H4 (cell line): ENCODE data around the gene MRPL45. TPM values are rescaled to one million over a fixed set of nuclear protein-coding genes. Genes with fewer than 3 reads are reported as not detected.
A peak's percentile ranks its signal among the peaks of the same experiment; 100 is the strongest.

ENCODE experiments used
- DNase-seq: peaks from one replicate; pipeline ENCODE4 v3.0.0-alpha.2; 2015; ENCODE audit warnings: low spot score
- total RNA-seq: library from RNA; depleted of rRNA; stranded (reverse); fragments of >200 nt; shearing (Covaris generic); gene quantifications from 2 replicates; pipeline ENCODE4 v1.2.3, GENCODE V29; 2014; rRNA removed

The MRPL45 gene
- total RNA-seq, 1 experiment from 2014 or later, result 59.2 TPM

DNA sequence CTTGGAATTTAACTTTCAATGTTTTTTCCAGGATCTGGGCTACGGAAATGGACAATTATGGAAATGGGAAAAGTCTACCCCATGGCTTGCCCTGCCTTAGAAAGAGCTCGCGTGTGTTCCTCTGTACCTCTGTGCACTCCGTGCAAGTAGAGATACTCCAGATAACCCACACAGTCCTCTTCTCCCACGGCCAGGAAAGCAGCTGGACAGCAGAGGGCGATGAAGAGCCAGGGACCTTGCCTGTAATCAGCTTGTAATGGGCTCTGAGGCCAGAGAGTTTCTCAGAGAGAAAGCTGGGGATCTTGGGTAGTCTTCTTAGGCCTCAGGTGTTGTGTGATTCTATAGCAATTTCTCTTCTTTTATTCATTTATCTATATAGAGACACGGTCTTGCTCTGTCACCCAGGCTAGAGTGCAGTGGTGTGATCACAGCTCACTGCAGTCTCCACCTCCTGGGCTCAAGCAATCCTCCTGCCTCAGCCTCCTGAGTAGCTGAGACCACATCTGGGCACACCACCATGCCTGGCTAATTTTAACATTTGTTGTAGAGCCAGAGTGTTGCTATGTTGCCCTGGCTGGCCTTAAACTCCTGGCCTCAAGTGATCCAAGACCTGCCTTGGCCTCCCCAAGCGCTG, 52.2 kb downstream of the MRPL45 start:
- DNase-seq, result peak; percentile 74

DNA sequence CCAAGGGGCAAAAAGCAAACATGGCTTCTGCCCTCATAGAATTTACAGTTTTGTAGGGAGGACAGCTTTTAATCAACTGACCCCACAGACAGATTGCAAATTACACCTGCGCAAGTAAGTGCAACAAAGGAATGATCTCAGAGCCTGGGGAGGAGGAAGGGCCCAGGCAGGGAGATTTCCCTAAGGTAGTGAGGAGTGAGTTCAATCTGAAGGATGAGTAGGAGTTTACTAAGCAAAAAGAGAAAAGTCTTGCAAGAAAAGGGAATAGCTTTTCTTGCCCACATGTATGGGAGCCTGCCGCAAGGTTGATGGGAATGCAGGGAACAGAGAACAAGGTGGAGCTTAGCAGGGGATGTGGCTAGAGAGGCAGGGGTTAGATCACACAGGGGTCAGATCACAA, 53.1 kb downstream of the MRPL45 start:
- DNase-seq, result no peak

DNA sequence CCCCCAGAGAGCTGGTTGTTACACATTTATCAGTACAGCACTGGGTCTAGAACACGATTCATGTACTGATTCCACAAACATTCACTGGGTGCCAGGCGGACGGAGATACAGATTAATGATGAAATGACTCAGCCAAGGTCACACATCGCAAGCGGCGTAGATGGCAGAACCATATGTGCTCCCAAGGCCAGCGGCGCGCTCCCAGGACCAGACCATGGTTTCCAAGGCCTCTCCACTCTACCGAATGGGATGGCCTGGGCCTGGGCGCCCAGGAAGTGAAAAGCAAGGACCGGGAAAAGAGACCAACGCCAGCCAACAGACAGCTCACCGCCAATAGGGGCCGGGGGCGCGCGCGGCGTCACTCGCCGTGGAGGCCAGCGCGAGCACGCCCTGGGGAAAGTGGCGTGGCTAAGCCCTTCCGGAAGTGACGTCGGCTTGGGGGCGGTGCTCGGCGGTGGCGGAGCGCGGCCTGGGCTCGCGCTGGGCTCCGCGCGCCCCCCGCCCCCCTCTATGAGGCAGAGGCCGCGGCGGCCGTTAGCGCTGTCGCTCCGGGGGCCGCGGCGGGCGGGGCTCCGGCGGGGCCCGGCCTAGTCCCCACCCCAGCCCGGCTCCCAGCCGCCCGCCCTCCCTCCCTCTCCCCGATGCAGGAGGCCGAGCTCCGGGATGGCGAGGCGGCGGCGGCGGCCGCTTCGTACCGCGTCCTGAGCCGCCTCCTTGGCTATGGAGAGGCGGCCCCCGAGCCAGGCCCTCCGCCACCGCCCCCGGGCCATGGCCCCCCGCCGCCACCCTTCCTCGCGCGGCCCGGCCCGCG, 54.6 kb downstream of the MRPL45 start, which contains the start of gene SOCS7:
Gene SOCS7, plus strand, starts transcription at position 433 of the 811 bp plus-strand sequence. Its CDS starts 209 bp downstream, at position 642.
- DNase-seq, result peak; percentile 86

DNA sequence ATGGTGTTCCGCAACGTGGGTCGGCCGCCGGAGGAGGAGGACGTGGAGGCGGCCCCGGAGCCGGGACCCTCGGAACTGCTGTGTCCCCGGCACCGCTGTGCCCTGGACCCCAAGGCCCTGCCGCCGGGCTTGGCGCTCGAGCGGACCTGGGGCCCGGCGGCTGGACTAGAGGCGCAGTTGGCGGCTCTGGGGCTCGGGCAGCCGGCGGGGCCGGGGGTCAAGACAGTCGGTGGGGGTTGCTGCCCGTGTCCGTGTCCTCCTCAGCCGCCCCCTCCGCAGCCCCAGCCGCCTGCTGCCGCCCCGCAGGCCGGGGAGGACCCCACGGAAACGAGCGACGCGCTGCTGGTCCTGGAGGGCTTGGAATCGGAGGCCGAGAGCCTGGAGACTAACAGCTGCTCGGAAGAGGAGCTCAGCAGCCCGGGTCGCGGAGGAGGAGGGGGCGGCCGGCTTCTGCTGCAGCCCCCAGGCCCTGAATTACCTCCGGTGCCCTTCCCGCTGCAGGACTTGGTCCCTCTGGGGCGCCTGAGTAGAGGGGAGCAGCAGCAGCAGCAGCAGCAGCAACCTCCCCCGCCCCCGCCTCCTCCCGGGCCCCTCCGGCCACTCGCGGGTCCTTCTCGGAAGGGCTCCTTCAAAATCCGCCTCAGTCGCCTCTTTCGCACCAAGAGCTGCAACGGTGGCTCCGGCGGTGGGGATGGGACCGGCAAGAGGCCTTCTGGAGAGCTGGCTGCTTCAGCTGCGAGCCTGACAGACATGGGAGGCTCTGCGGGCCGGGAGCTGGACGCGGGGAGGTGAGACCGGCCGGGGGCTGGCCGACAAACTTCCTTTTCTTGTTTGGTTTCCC, 55.5 kb downstream of the MRPL45 start:
- no peak for DNase-seq

DNA sequence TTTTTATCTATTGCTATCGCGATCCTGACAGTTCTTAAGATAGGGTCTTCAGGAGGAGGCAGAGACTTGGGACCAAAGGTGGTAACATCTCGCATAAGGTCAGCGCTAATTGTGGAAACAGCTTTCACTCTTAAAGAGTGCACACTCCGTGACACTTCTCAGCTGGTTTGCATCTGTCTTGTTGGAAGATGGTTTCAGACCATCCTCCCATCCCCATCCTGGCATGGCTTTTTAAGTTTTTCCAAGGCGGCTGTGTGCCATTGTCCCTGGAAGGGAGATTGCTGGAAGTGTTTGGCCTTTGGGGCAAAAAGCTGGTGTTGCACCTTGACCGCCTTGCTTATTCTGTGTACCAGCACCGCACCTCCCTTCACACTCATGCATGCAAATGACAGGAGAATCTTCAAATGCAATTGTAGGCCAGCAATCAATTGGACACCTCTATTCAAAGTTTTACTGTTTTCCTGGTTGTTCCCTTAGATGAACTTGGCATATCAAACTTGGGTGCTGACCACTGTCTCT, 56.2 kb downstream of the MRPL45 start:
- no peak for DNase-seq

DNA sequence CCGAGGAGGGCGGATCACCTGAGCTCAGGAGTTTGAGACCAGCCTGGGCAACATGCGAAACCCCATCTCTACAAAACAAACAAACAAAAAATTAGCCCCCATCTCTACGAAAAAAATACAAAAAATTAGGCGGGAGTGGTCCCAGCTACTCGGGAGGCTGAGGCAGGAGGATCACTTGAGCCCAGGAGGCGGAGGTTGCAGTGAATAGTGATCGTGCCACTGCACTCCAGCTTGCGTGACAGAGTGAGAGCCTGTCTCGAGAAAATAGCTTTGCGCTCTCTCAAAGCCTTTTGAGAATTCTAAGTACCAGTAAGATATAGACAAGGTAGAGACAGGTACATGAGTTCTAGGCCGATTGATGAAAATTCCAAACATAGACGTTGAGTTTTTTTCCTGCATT, 56.7 kb downstream of the MRPL45 start:
- no peak for DNase-seq

DNA sequence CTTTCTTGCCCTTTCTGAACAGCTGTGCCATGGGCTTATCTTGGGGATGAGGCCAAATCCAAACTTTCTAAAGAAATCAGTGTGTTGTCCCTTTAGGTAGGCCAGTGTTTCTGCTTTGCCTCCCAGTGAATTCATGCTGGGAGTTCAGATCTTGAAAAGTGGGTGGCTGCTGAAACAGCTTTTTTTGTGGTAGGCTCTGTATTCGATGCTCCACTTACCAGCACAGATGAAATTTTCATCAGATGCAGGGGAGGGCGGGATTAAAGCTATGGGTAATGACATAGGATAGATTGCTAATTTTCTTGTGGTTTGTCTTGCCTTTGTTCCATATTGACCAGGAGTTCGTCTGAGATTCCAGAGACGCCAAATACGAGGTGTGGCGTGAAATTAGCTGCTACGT, 57.5 kb downstream of the MRPL45 start:
- no peak for DNase-seq

DNA sequence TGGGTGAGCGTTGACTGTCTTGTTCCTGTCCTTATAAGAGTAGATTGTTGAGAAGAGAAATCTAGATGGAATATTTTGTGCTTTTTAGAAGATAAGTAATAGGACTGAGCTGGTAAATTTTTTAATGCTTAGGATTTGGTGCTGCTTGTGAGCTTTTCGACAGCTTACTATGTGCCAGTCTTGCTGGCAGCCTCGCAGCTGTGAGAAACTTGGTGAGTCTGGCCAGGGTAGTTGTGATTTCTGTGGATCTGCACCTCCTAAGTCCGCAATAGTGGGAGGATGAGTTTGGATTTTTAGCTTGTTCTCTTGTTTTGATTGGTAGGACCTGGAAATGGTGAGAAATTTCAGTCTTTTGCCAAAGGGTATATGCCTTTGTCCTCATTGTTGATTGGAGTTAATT, 58.3 kb downstream of the MRPL45 start:
- no peak for DNase-seq

DNA sequence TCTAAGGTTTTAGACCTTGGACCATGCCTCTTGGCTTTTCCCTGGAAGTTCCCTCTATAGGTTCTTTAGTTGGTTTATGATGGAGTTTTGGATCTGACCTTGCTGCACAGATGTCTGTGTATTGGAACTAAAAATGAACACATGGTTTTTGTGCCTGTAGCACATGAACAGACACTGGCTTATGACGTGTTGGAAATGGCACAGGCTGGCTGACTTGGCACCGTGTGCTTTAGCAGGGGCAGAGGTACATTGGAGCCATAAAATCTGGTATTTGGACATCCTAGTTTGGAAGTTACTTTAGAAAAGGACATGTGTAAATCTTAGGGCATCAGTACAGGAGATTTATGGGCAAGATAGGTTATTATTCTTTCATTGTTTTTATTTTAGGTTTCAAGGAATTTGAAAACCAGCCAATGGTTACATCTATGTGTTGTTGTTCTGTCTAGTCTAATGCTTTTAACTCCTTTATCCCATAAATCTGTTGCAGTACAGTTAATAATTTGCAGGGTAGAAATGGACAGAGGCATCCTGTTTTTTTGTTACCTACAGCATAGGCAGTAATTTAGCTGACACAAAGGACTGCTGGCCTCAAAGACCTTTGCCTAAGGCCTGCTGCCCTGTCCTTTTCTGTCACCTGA, 60.6 kb downstream of the MRPL45 start:
- DNase-seq, result no peak

DNA sequence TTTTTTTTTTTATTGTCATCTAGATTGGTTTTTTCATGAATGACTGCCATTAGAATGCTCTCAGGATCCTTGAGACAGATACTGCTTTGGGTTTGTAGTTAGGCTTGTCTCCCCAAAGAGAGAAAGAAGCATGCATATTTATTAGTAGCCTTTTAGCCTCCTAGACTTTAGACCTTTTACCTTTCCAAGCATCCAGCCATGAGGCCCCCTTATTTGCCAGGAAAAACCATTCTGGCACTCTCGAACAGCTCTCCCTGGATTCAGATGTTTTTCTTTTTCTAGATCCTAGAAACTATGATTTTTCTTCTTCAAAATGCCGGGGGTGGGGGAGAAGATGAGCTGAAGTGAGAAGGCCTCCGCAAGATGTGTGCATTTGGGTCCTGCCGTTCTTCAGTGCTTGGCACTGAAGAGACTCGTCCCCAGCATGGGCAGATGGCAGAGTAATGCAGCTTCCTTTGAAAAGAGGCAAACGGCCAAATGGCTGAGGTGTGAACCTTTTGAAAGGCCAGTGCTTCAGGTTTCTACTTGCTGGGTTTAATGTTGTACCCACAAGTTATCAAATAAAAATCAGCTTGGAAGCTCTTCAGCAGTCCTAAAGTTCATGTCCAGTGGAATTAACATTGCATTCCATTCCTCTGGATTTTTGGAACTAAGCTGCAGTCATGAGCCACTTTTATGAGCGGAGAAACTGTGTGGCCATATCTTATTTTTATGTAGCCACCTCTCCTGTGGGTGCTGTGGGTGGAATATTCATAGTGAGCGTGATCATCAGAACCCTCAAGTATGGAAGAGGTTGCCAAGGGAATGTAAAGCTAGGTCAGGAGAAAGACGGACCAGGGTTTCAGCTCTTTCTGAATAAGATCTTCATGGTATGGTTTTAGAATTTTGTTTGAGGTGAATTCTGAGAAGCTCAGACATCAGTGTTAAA, 61.9 kb downstream of the MRPL45 start:
- DNase-seq, result no peak

DNA sequence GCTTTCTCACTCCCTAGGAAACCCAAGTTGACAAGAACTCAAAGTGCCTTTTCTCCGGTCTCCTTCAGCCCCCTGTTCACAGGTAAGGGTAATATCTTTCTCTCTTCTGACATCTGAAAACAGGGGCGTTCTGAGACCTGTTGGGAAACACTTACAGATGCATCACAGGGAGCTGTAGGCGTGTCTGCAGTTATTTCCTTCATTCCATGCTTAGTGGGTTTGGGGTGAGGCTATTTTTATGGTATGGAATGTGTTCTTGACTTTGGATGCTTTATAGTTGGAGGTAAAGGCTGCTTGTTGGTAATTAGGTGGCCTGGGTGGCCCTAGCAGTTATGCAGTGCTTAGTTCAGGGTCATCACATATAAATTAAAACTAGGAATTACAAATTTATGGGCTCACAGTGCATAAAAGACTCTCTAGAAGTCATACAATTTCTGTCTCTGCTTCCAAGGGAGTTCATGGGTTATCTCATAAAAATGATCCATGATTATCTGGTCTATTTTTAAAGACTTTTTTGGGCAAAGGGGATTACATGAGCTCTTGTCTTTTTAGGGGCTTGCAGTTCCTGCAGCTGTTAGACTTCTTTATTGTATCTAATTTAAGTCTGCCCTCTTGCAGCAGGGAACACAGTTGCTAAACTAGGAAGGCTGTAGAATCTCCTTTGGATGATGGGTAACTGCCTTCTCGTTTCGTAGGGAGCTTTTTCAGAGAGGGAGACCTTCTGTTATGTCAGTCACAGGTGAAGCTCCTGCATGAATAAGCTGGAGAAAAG, 64.9 kb downstream of the MRPL45 start:
- no peak for DNase-seq

DNA sequence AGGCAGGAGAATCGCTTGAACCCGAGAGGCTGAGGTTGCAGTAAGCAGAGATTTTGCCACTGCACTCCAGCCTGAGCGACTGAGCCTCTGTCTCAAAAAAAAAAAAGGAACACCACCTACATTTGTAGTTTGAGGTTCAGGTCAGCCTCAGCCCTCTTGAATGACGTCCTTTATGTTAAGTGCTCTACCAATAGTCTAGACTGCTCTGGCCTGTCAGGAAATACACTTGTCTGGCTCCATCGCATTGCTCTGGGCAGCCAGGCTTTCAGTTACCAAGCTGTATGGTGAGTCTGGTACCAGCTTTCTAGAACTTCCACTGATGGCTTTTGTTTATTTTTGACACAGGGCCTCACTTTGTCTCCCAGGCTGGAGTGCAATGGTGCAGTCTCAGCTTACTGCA, 66.0 kb downstream of the MRPL45 start:
- no peak for DNase-seq

DNA sequence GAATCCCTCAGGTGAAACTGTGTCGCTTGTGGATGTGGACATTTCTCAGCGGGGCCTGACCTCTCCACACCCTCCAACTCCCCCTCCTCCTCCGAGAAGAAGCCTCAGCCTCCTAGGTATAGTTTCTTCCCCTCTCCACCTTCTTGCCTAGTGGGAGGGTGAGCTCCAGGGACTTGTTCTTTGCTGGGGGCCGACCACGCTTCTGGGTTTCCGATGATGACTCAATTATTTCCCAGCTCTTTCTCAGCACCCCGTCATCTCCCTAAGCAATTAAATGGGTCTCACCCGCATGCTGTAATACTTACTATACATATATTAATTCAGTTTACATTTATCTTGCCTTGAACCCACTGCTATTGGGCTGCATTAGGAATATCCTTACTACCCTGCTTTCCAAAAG, 67.8 kb downstream of the MRPL45 start:
- DNase-seq, result no peak

DNA sequence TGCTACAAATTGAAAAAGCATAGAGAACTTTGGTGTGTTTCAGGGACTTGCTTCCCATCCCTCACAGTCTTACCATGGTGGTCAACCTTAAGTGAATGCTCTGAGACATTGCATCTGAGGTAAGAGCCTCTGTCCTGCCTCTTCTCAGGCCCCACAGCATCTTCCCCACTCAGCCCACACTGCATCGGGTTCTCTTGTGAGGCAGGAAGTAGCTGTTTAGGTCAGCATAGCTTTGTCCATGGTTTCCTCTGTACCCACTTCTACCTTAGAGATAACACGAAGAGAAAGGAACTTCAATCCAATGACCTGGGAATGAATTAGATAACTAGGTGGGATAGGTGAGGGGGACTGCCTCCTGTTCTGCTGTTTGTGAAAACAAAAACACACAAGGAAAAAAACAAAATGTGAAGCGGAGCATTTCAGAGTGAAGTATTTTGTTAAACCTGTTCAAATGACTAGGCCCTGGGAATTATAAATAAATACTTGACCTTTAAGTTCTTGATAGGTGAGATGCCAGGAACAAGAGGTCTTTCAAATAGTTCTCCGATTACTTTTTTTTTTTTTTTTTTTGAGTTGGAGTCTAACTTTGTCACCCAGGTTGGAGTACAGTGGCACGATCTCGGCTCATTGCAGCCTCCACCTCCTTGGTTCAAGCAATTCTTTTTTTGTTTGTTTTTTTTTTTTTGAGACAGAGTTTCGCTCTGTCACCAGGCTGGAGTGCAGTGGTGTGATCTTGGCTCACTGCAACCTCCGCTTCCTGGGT, 72.3 kb downstream of the MRPL45 start:
- DNase-seq, result no peak

Other genes starting within 250 kb of the MRPL45 start
- gene TBC1D3C, start 228.5 kb upstream of the MRPL45 start, total RNA-seq, result not detected in 2 replicates
- gene TBC1D3E, start 169.2 kb upstream of the MRPL45 start, total RNA-seq, result not detected in 2 replicates
- gene TBC1D3, start 104.6 kb upstream of the MRPL45 start, total RNA-seq, result not detected in 2 replicates
- gene GPR179, start 46.8 kb downstream of the MRPL45 start, total RNA-seq, result 0.06 TPM in 1 of 2 replicates, not detected in the other
- gene SOCS7, start 54.7 kb downstream of the MRPL45 start, total RNA-seq, result 5.9 and 6.9 TPM in 2 replicates
- 6.8 and 11.7 TPM in 2 replicates for gene ARHGAP23, start 131.3 kb downstream of the MRPL45 start, total RNA-seq